WTC11 (cell line): Measurements from ENCODE around the gene EFCC1. TPM values are rescaled to one million over a fixed set of nuclear protein-coding genes. Genes with fewer than 3 reads are reported as not detected.

Experiments
- ATAC-seq: fragments of 200-7000 bp; cut with Tn5 transposase; 2 replicates; pipeline ENCODE4 v1.10.0; 2021; ENCODE audit warnings: mild to moderate bottlenecking, moderate library complexity
- CTCF ChIA-PET: fragments of 300-600 bp; sonication (Branson Sonifier 250); formaldehyde crosslinking; loops from one replicate; lab custom pipeline; 2021; ENCODE audit warnings: antibody characterized with exemption; lab: Charles Lee
- POLR2A ChIA-PET: fragments of 350-600 bp; sonication (Branson Sonifier 250); formaldehyde crosslinking; loops from one replicate; lab custom pipeline; 2021; ENCODE audit warnings: antibody characterized with exemption; lab: Charles Lee
- DNase-seq: peaks from one replicate; pipeline ENCODE4 v3.0.0; 2021; ENCODE audit warnings: low spot score
- H3K27ac Mint-ChIP-seq: 2 replicates; pipeline ENCODE4 v1.8.0; 2021; ENCODE audit warnings: mixed read lengths
- H3K27me3 Mint-ChIP-seq: 2 replicates; pipeline ENCODE4 v1.8.0; 2021; ENCODE audit warnings: low read depth, mild to moderate bottlenecking, moderate library complexity, mixed read lengths
- H3K36me3 Mint-ChIP-seq: 2 replicates; pipeline ENCODE4 v1.8.0; 2021; ENCODE audit warnings: mixed read lengths
- H3K4me1 Mint-ChIP-seq: 2 replicates; pipeline ENCODE4 v1.8.0; 2022; ENCODE audit warnings: mixed read lengths
- H3K4me3 Mint-ChIP-seq: 2 replicates; pipeline ENCODE4 v1.8.0; 2021; ENCODE audit warnings: mild to moderate bottlenecking, moderate library complexity, mixed read lengths
- H3K9me3 Mint-ChIP-seq: 2 replicates; pipeline ENCODE4 v1.8.0; 2021; ENCODE audit warnings: mixed read lengths
- ATF1 ChIP-seq: sonication (generic); formaldehyde crosslinking; IDR thresholded peaks from 2 replicates; pipeline ENCODE4 v1.8.1; 2023; ENCODE audit warnings: mild to moderate bottlenecking, moderate library complexity, missing genetic modification reagents
- ATF6 ChIP-seq: sonication (generic); formaldehyde crosslinking; IDR thresholded peaks from 2 replicates; pipeline ENCODE4 v1.8.1; 2023; ENCODE audit warnings: mild to moderate bottlenecking, missing genetic modification reagents
- FOXK1 ChIP-seq: sonication (generic); formaldehyde crosslinking; IDR thresholded peaks from 2 replicates; pipeline ENCODE4 v1.8.0; 2022; ENCODE audit warnings: mild to moderate bottlenecking, moderate library complexity, missing genetic modification reagents
- FOXP1 ChIP-seq: sonication (generic); formaldehyde crosslinking; IDR thresholded peaks from 2 replicates; pipeline ENCODE4 v1.8.0; 2022; ENCODE audit warnings: missing genetic modification reagents, mild to moderate bottlenecking, moderate library complexity, borderline replicate concordance
- HMGA2 ChIP-seq: fragments of 250-450 bp; sonication (Bioruptor Pico); IDR thresholded peaks from 2 replicates; pipeline ENCODE4 v1.4.0; 2021; ENCODE audit warnings: mild to moderate bottlenecking, moderate library complexity
- IRF2 ChIP-seq: sonication (generic); formaldehyde crosslinking; IDR thresholded peaks from 2 replicates; pipeline ENCODE4 v1.8.0; 2022; ENCODE audit warnings: low read depth, missing genetic modification reagents, borderline replicate concordance
- NR1H2 ChIP-seq: sonication (generic); formaldehyde crosslinking; IDR thresholded peaks from 2 replicates; pipeline ENCODE4 v1.9.0; 2021; ENCODE audit warnings: mild to moderate bottlenecking, moderate library complexity, missing genetic modification reagents
- PREB ChIP-seq: sonication (generic); formaldehyde crosslinking; IDR thresholded peaks from 2 replicates; pipeline ENCODE4 v1.8.1; 2022; ENCODE audit warnings: mild to moderate bottlenecking, missing genetic modification reagents, moderate library complexity, borderline replicate concordance
- RORB ChIP-seq: fragments of 250-450 bp; sonication (Bioruptor Pico); IDR thresholded peaks from 2 replicates; pipeline ENCODE4 v1.9.0; 2021; ENCODE audit warnings: mild to moderate bottlenecking
- ZNF317 ChIP-seq: sonication (generic); formaldehyde crosslinking; IDR thresholded peaks from 2 replicates; pipeline ENCODE4 v1.8.1; 2023; ENCODE audit warnings: low read depth, mild to moderate bottlenecking, moderate library complexity, missing genetic modification reagents, borderline replicate concordance
- ZNF423 ChIP-seq: fragments of 250-450 bp; sonication (Bioruptor Pico); IDR thresholded peaks from 2 replicates; pipeline ENCODE4 v2.1.2; 2022; ENCODE audit warnings: mild to moderate bottlenecking, moderate library complexity
- total RNA-seq: library from RNA; stranded (reverse); gene quantifications from 3 replicates; pipeline ENCODE4 v1.2.3, GENCODE V29; 2021
- TF ChIP-seq, protein P1 (sequence below): sonication (generic); formaldehyde crosslinking; IDR thresholded peaks from 2 replicates; pipeline ENCODE4 v1.8.0; 2023; ENCODE audit warnings: missing genetic modification reagents
- TF ChIP-seq, protein P2 (sequence below): fragments of 250-450 bp; sonication (Bioruptor Pico); IDR thresholded peaks from 2 replicates; pipeline ENCODE4 v1.9.0; 2021; ENCODE audit warnings: mild to moderate bottlenecking
- TF ChIP-seq, protein P3 (sequence below): sonication (generic); formaldehyde crosslinking; IDR thresholded peaks from 2 replicates; pipeline ENCODE4 v1.8.0; 2023; ENCODE audit warnings: missing genetic modification reagents, mild to moderate bottlenecking, borderline replicate concordance
- TF ChIP-seq, protein P4 (sequence below): sonication (generic); formaldehyde crosslinking; IDR thresholded peaks from 2 replicates; pipeline ENCODE4 v1.8.1; 2022; ENCODE audit warnings: low read depth, mild to moderate bottlenecking, moderate library complexity, missing genetic modification reagents, borderline replicate concordance
- TF ChIP-seq, protein P5 (sequence below): sonication (generic); formaldehyde crosslinking; IDR thresholded peaks from 2 replicates; pipeline ENCODE4 v1.8.0; 2022; ENCODE audit warnings: missing genetic modification reagents
- TF ChIP-seq, protein P6 (sequence below): sonication (generic); formaldehyde crosslinking; IDR thresholded peaks from 2 replicates; pipeline ENCODE4 v1.8.0; 2022; ENCODE audit warnings: mild to moderate bottlenecking, missing genetic modification reagents

Gene EFCC1
- total RNA-seq, 1 experiment from 2014 or later = 0.31 TPM

DNA sequence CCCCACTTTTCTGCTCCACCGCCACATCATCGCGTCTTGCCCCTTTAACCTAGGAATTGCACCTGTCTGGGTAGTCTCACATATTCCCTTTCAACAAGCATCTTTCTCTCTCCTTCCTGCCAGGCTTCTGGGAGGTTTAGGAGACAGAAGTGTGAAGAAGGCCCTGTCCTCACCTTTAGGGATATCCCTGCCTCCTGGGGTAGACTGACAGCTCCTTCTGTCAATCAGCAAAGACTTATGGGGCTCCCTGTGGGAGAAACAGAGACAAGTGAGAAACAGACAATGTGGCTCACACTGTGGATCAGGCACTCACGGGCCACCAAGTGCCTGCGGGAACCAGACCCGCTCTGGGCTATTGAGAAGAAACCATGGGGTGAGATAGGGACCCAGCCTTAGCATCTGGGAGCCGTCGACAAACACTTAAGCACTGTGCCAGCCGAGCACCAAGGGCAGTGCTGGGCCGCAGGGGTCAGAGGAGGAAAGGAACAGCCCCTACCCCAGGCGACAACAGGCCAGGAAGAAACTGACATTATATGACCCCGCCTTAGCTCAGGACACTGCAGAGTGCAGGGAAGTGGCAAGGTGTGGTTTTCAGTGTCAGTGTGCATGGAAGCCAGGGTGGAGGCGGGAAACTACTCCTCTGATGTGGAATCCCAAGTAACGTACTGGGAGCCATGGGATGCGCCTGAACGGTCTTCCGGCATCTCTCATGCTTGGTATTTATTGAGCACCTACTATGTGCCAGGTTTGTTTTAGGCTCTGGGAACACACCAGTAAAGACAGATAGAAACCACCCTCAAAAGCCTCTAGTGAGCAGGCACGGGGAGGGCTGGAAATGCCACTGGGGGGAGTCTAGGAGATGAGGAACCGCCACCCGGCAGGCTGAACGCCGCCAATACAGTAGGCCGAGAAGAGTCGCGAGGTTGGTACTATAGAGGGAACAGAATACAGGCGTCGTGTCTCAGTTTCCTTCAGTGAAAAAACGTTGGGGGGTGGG is 1.8 kb downstream of the EFCC1 start:
- peaks cover 26% of the 10 kb centered on the region for H3K4me1 Mint-ChIP-seq
- H3K27ac Mint-ChIP-seq = no peak overlapping the region
- H3K9me3 Mint-ChIP-seq = no peaks in the 10 kb centered on the region
- no peaks in the 10 kb centered on the region for H3K36me3 Mint-ChIP-seq
- ATAC-seq = no peak
- CTCF ChIA-PET = interaction anchor here (0.9 to 1.4 kb wide), 6 partner anchors 9 to 243 kb away, joined by 3 to 8 read pairs (median 4); partner anchors contain the start of gene CFAP92
- DNase-seq = no peak
- peak overlapping the region; percentile 57 for H3K4me3 Mint-ChIP-seq
- H3K27me3 Mint-ChIP-seq = peaks cover 99% of the 10 kb centered on the region
- POLR2A ChIA-PET = interaction anchor here (0.6 to 1.0 kb wide), 2 partner anchors 9 to 75 kb away, joined by 3 to 9 read pairs; partner anchors contain the start of gene CFAP92
- TF ChIP-seq NR1H2 (no peak), FOXK1 (no peak), RORB (no peak), ATF6 (no peak), HMGA2 (CRISPR knock-in tag) (no peak), ATF1 (no peak), PREB (CRISPR knock-in tag) (no peak), ZNF423 (CRISPR knock-in tag) (no peak), IRF2 (CRISPR knock-in tag) (no peak)
- TF ChIP-seq, protein P1, sequence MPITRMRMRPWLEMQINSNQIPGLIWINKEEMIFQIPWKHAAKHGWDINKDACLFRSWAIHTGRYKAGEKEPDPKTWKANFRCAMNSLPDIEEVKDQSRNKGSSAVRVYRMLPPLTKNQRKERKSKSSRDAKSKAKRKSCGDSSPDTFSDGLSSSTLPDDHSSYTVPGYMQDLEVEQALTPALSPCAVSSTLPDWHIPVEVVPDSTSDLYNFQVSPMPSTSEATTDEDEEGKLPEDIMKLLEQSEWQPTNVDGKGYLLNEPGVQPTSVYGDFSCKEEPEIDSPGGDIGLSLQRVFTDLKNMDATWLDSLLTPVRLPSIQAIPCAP (CRISPR knock-in tag) = no peak
- TF ChIP-seq, protein P2, sequence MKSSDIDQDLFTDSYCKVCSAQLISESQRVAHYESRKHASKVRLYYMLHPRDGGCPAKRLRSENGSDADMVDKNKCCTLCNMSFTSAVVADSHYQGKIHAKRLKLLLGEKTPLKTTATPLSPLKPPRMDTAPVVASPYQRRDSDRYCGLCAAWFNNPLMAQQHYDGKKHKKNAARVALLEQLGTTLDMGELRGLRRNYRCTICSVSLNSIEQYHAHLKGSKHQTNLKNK (CRISPR knock-in tag) = no peak

DNA sequence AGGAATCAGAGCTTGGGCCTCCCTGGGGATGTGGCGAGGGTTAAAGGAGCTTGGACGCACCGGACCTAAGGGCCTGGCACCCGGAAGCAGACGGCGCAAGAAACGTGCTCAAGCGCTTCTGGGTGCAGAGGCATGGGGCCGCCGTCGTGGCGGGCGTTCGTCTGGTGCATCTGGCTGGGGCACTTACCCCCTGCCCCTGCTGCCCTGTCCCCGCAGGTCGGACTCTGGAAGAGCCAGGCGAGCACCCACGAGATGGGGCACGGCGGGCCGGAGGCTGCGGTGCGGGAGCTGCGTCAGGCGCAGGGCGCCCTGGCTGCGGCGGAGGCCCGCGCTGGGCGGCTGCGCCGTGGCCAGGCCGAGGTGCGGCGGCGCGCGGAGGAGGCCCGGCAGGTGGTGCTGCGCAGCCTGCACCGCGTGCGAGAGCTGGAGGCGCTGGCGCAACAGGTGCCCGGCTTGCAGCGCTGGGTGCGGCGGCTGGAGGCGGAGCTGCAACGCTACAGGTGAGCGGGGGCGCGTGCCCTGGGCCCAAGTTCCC is 2.5 kb downstream of the EFCC1 start:
- POLR2A ChIA-PET = interaction anchor here (1.0 kb wide), 1 partner anchor 9 kb away, joined by 3 read pairs; the partner anchor contains the start of gene CFAP92
- H3K9me3 Mint-ChIP-seq = no peaks in the 10 kb centered on the region
- no peak overlapping the region for H3K27ac Mint-ChIP-seq
- peak overlapping the region; percentile 54 for H3K4me3 Mint-ChIP-seq
- CTCF ChIA-PET = interaction anchor here (0.9 to 1.4 kb wide), 8 partner anchors 10 to 243 kb away, joined by 3 to 8 read pairs (median 4); partner anchors contain the start of gene CFAP92
- peak; percentile 12 for ATAC-seq
- peaks cover 97% of the 10 kb centered on the region for H3K27me3 Mint-ChIP-seq
- H3K4me1 Mint-ChIP-seq = peaks cover 23% of the 10 kb centered on the region
- H3K36me3 Mint-ChIP-seq = no peaks in the 10 kb centered on the region
- peak; percentile 54 for DNase-seq
- TF ChIP-seq ZNF317 (CRISPR knock-in tag) = no peak
- TF ChIP-seq FOXP1 (CRISPR knock-in tag) = no peak
- no peak for TF ChIP-seq ZNF423 (CRISPR knock-in tag)
- TF ChIP-seq, protein P3, sequence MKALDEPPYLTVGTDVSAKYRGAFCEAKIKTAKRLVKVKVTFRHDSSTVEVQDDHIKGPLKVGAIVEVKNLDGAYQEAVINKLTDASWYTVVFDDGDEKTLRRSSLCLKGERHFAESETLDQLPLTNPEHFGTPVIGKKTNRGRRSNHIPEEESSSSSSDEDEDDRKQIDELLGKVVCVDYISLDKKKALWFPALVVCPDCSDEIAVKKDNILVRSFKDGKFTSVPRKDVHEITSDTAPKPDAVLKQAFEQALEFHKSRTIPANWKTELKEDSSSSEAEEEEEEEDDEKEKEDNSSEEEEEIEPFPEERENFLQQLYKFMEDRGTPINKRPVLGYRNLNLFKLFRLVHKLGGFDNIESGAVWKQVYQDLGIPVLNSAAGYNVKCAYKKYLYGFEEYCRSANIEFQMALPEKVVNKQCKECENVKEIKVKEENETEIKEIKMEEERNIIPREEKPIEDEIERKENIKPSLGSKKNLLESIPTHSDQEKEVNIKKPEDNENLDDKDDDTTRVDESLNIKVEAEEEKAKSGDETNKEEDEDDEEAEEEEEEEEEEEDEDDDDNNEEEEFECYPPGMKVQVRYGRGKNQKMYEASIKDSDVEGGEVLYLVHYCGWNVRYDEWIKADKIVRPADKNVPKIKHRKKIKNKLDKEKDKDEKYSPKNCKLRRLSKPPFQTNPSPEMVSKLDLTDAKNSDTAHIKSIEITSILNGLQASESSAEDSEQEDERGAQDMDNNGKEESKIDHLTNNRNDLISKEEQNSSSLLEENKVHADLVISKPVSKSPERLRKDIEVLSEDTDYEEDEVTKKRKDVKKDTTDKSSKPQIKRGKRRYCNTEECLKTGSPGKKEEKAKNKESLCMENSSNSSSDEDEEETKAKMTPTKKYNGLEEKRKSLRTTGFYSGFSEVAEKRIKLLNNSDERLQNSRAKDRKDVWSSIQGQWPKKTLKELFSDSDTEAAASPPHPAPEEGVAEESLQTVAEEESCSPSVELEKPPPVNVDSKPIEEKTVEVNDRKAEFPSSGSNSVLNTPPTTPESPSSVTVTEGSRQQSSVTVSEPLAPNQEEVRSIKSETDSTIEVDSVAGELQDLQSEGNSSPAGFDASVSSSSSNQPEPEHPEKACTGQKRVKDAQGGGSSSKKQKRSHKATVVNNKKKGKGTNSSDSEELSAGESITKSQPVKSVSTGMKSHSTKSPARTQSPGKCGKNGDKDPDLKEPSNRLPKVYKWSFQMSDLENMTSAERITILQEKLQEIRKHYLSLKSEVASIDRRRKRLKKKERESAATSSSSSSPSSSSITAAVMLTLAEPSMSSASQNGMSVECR = no peak
- TF ChIP-seq, protein P4, sequence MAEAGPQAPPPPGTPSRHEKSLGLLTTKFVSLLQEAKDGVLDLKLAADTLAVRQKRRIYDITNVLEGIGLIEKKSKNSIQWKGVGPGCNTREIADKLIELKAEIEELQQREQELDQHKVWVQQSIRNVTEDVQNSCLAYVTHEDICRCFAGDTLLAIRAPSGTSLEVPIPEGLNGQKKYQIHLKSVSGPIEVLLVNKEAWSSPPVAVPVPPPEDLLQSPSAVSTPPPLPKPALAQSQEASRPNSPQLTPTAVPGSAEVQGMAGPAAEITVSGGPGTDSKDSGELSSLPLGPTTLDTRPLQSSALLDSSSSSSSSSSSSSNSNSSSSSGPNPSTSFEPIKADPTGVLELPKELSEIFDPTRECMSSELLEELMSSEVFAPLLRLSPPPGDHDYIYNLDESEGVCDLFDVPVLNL (CRISPR knock-in tag) = no peak
- TF ChIP-seq, protein P5, sequence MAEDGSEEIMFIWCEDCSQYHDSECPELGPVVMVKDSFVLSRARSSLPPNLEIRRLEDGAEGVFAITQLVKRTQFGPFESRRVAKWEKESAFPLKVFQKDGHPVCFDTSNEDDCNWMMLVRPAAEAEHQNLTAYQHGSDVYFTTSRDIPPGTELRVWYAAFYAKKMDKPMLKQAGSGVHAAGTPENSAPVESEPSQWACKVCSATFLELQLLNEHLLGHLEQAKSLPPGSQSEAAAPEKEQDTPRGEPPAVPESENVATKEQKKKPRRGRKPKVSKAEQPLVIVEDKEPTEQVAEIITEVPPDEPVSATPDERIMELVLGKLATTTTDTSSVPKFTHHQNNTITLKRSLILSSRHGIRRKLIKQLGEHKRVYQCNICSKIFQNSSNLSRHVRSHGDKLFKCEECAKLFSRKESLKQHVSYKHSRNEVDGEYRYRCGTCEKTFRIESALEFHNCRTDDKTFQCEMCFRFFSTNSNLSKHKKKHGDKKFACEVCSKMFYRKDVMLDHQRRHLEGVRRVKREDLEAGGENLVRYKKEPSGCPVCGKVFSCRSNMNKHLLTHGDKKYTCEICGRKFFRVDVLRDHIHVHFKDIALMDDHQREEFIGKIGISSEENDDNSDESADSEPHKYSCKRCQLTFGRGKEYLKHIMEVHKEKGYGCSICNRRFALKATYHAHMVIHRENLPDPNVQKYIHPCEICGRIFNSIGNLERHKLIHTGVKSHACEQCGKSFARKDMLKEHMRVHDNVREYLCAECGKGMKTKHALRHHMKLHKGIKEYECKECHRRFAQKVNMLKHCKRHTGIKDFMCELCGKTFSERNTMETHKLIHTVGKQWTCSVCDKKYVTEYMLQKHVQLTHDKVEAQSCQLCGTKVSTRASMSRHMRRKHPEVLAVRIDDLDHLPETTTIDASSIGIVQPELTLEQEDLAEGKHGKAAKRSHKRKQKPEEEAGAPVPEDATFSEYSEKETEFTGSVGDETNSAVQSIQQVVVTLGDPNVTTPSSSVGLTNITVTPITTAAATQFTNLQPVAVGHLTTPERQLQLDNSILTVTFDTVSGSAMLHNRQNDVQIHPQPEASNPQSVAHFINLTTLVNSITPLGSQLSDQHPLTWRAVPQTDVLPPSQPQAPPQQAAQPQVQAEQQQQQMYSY (CRISPR knock-in tag) = no peak
- TF ChIP-seq, protein P6, sequence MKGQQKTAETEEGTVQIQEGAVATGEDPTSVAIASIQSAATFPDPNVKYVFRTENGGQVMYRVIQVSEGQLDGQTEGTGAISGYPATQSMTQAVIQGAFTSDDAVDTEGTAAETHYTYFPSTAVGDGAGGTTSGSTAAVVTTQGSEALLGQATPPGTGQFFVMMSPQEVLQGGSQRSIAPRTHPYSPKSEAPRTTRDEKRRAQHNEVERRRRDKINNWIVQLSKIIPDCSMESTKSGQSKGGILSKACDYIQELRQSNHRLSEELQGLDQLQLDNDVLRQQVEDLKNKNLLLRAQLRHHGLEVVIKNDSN (CRISPR knock-in tag) = no peak
